Measurements from ENCODE around the gene OAS3. TPM values are rescaled to one million over a fixed set of nuclear protein-coding genes. Genes with fewer than 3 reads are reported as not detected.

OAS3 gene
- total and polyA plus RNA-seq, 10 of the 15 experiments (the other 5 are each of a cell fraction or from before 2014, with no cell fraction given): 5.1 to 107 (median 18.0) TPM

- TF ChIP-seq ZNF592 (IDR thresholded peaks at IDR 0.05) (no peak), ZBTB11 (CRISPR knock-in tag; IDR thresholded peaks at IDR 0.05) (no peak), WRNIP1 (IDR thresholded peaks at IDR 0.05; ENCODE audit: borderline replicate concordance, low read depth, low read length) (no peak), POLR2AphosphoS5 (IDR thresholded peaks at IDR 0.05; ENCODE audit: low read length) (no peak), SMARCA5 (IDR thresholded peaks at IDR 0.05) (no peak), SPI1 (IDR thresholded peaks at IDR 0.05; ENCODE audit: borderline replicate concordance, insufficient read depth, low read depth, low read length) (no peak), RFX5 (IDR thresholded peaks at IDR 0.05; ENCODE audit: low read depth, low read length) (no peak), CHD2 (IDR thresholded peaks at IDR 0.05; ENCODE audit: borderline replicate concordance, low read depth, low read length) (no peak)
These were observed 22.0 kb upstream of the OAS3 start (continued) for GRCh38 chr12:112916270-112916669.
